Measurements from ENCODE around the gene DTX1.

DNA sequence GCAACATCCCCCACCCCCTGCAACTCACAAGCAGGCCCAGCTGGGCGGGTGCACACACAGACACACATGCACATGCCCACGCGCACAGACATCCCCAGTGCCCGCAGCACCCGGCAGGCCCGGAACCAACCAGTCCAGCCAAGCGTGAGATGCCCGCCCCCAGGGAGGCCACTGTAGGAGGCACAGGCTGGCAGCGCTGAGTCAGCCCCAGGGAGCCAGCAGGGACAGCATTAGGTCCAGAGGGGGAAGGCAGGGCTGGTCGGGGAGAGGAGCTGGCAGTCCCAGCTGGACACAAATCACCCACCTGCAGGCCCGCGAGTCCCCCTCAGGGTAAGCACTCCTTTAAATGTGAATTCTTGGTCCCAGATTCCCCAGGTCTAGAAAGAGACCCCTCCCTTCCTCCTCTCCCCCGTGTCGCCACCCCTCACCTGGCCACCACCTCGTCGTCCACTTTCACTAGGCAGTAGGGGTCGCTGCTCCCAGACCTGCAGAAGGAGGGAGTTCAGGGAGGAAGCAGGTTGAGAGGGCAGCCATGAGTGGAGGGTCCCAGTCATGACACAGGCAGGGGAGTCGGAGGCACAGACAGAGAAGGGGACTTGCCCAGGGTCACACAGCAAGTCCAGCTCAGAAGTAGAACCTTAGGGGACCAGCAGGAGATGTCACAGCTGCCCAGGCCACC lies 74.1 kb downstream of the DTX1 start:
- TF ChIP-seq, protein P1, sequence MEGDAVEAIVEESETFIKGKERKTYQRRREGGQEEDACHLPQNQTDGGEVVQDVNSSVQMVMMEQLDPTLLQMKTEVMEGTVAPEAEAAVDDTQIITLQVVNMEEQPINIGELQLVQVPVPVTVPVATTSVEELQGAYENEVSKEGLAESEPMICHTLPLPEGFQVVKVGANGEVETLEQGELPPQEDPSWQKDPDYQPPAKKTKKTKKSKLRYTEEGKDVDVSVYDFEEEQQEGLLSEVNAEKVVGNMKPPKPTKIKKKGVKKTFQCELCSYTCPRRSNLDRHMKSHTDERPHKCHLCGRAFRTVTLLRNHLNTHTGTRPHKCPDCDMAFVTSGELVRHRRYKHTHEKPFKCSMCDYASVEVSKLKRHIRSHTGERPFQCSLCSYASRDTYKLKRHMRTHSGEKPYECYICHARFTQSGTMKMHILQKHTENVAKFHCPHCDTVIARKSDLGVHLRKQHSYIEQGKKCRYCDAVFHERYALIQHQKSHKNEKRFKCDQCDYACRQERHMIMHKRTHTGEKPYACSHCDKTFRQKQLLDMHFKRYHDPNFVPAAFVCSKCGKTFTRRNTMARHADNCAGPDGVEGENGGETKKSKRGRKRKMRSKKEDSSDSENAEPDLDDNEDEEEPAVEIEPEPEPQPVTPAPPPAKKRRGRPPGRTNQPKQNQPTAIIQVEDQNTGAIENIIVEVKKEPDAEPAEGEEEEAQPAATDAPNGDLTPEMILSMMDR (IDR thresholded peaks at IDR 0.05; ENCODE audit: extremely low read depth in 1 of 2, insufficient read depth in 1 of 2, low read depth in 1 of 2, low read length in 2 of 2) = no peak
- TF ChIP-seq POLR2A (IDR thresholded peaks at IDR 0.05; ENCODE audit: low read depth, low read length) (no peak), POLR2AphosphoS5 (IDR thresholded peaks at IDR 0.05; ENCODE audit: insufficient read depth, low read depth, low read length) (no peak), EZH2 (IDR thresholded peaks at IDR 0.05; ENCODE audit: borderline replicate concordance, low read depth, low read length, severe bottlenecking) (no peak), MYC (IDR thresholded peaks at IDR 0.05; ENCODE audit: low read depth, low read length) (no peak)
- TF ChIP-seq, protein P2, sequence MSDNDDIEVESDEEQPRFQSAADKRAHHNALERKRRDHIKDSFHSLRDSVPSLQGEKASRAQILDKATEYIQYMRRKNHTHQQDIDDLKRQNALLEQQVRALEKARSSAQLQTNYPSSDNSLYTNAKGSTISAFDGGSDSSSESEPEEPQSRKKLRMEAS (IDR thresholded peaks at IDR 0.05; ENCODE audit: insufficient read depth, insufficient read length) = no peak
